WTC11 (cell line): ENCODE data around the gene CDH13. TPM values are rescaled to one million over a fixed set of nuclear protein-coding genes. Genes with fewer than 3 reads are reported as not detected.
A peak's percentile ranks its signal among the peaks of the same experiment; 100 is the strongest.

Experiments
- ATAC-seq: fragments of 200-7000 bp; cut with Tn5 transposase; 2 replicates; pipeline ENCODE4 v1.10.0; 2021; ENCODE audit warnings: mild to moderate bottlenecking, moderate library complexity
- CTCF ChIA-PET: fragments of 300-600 bp; sonication (Branson Sonifier 250); formaldehyde crosslinking; loops from one replicate; lab custom pipeline; 2021; ENCODE audit warnings: antibody characterized with exemption; lab: Charles Lee
- POLR2A ChIA-PET: fragments of 350-600 bp; sonication (Branson Sonifier 250); formaldehyde crosslinking; loops from one replicate; lab custom pipeline; 2021; ENCODE audit warnings: antibody characterized with exemption; lab: Charles Lee
- DNase-seq: peaks from one replicate; pipeline ENCODE4 v3.0.0; 2021; ENCODE audit warnings: low spot score
- H3K27ac Mint-ChIP-seq: 2 replicates; pipeline ENCODE4 v1.8.0; 2021; ENCODE audit warnings: mixed read lengths
- H3K27me3 Mint-ChIP-seq: 2 replicates; pipeline ENCODE4 v1.8.0; 2021; ENCODE audit warnings: low read depth, mild to moderate bottlenecking, moderate library complexity, mixed read lengths
- H3K36me3 Mint-ChIP-seq: 2 replicates; pipeline ENCODE4 v1.8.0; 2021; ENCODE audit warnings: mixed read lengths
- H3K4me1 Mint-ChIP-seq: 2 replicates; pipeline ENCODE4 v1.8.0; 2022; ENCODE audit warnings: mixed read lengths
- H3K4me3 Mint-ChIP-seq: 2 replicates; pipeline ENCODE4 v1.8.0; 2021; ENCODE audit warnings: mild to moderate bottlenecking, moderate library complexity, mixed read lengths
- H3K9me3 Mint-ChIP-seq: 2 replicates; pipeline ENCODE4 v1.8.0; 2021; ENCODE audit warnings: mixed read lengths
- CREB1 ChIP-seq: sonication (generic); formaldehyde crosslinking; IDR thresholded peaks from 2 replicates; pipeline ENCODE4 v1.8.0; 2023; ENCODE audit warnings: mild to moderate bottlenecking, missing genetic modification reagents
- NFATC4 ChIP-seq: fragments of 250-450 bp; sonication (Bioruptor Pico); IDR thresholded peaks from 2 replicates; pipeline ENCODE4 v1.9.0; 2021; ENCODE audit warnings: mild to moderate bottlenecking
- NR2C2 ChIP-seq: sonication (generic); formaldehyde crosslinking; IDR thresholded peaks from 2 replicates; pipeline ENCODE4 v1.8.0; 2022; ENCODE audit warnings: mild to moderate bottlenecking, missing genetic modification reagents
- RORB ChIP-seq: fragments of 250-450 bp; sonication (Bioruptor Pico); IDR thresholded peaks from 2 replicates; pipeline ENCODE4 v1.9.0; 2021; ENCODE audit warnings: mild to moderate bottlenecking
- SOX15 ChIP-seq: fragments of 250-450 bp; sonication (Bioruptor Pico); IDR thresholded peaks from 2 replicates; pipeline ENCODE4 v1.9.0; 2021; ENCODE audit warnings: mild to moderate bottlenecking
- TEAD1 ChIP-seq: sonication (generic); formaldehyde crosslinking; IDR thresholded peaks from 2 replicates; pipeline ENCODE4 v1.8.0; 2022; ENCODE audit warnings: mild to moderate bottlenecking, missing genetic modification reagents
- ZBTB21 ChIP-seq: sonication (generic); formaldehyde crosslinking; IDR thresholded peaks from 2 replicates; pipeline ENCODE4 v1.8.1; 2023; ENCODE audit warnings: mild to moderate bottlenecking, missing genetic modification reagents, borderline replicate concordance
- total RNA-seq: library from RNA; stranded (reverse); gene quantifications from 3 replicates; pipeline ENCODE4 v1.2.3, GENCODE V29; 2021
- TF ChIP-seq, protein P1 (sequence below): fragments of 250-450 bp; sonication (Bioruptor Pico); IDR thresholded peaks from 2 replicates; pipeline ENCODE4 v1.9.0; 2021; ENCODE audit warnings: mild to moderate bottlenecking, borderline replicate concordance
- TF ChIP-seq, protein P2 (sequence below): fragments of 200-600 bp; IDR thresholded peaks from 2 replicates; pipeline ENCODE4 v1.8.0; 2022; ENCODE audit warnings: antibody characterized with exemption
- TF ChIP-seq, protein P3 (sequence below): sonication (generic); formaldehyde crosslinking; IDR thresholded peaks from 2 replicates; pipeline ENCODE4 v1.8.0; 2022; ENCODE audit warnings: mild to moderate bottlenecking, missing genetic modification reagents
- TF ChIP-seq, protein P4 (sequence below): sonication (generic); formaldehyde crosslinking; conservative IDR thresholded peaks from 2 replicates; pipeline ENCODE4 v1.8.1; 2022; ENCODE audit warnings: mild to moderate bottlenecking, missing genetic modification reagents
- TF ChIP-seq, protein P5 (sequence below): sonication (generic); formaldehyde crosslinking; IDR thresholded peaks from 2 replicates; pipeline ENCODE4 v1.8.0; 2022; ENCODE audit warnings: mild to moderate bottlenecking, missing genetic modification reagents
- TF ChIP-seq, protein P6 (sequence below): fragments of 250-450 bp; sonication (Bioruptor Pico); IDR thresholded peaks from 2 replicates; pipeline ENCODE4 v1.9.0; 2021; ENCODE audit warnings: mild to moderate bottlenecking
- TF ChIP-seq, protein P7 (sequence below): sonication (generic); formaldehyde crosslinking; IDR thresholded peaks from 2 replicates; pipeline ENCODE4 v1.8.1; 2023; ENCODE audit warnings: mild to moderate bottlenecking, moderate library complexity, missing genetic modification reagents

The CDH13 gene
- total RNA-seq, 1 experiment from 2014 or later: 0.81 TPM

DNA sequence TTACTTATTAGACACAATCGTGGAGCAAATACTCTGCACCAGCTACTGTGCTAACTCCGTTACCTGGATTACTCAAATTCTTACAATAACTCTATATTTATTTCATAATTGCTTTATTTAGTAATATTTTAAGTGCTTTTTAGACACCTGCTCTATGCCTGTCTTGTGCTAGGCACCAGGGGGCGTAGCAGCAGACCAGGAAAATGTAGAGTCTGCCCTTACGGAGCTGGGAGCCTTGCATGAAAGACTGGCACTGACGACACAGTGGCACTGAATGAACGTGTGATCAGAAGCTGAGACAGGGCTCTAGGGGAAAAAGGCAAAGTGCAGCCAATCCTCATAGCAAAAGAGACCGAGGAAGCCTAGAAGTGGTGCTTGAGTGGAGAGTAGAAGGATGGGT, 486.5 kb downstream of the CDH13 start:
- POLR2A ChIA-PET: no interaction called here
- no peaks in the 10 kb centered on the region for H3K36me3 Mint-ChIP-seq

DNA sequence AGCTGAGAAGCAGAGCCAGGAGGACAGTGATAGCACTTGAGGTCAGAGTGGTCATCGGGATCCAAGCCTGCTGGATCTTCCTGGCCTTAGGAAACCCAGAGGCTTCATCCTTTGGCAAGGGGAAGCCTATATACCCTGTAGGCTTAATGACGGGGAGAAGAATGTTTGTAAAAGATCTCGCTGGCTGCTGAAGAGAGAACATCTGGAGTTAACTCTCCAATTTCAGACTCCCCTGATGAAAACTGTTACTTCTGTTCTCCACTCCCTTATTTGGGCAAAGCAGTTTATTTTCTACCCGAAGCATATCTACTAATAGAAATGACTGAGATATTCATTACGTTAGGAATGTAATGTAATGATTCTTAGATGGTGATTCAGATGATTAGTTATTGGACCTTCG, 487.0 kb downstream of the CDH13 start:
- Mint-ChIP-seq H3K27ac (no peak overlapping the region), H3K27me3 (no peaks in the 10 kb centered on the region; the same call in 1 of the 2 replicates), H3K4me1 (peaks cover 28% of the 10 kb centered on the region), H3K36me3 (no peaks in the 10 kb centered on the region), H3K4me3 (no peak overlapping the region), H3K9me3 (no peaks in the 10 kb centered on the region)
- ChIA-PET POLR2A (no interaction called here), CTCF (interaction anchor here (0.6 to 3.8 kb wide), 30 partner anchors 8 to 914 kb away, joined by 3 to 60 read pairs (median 4); no protein-coding TSS in a partner anchor)
- no peak for DNase-seq
- ATAC-seq: no peak
- no peak for TF ChIP-seq CREB1 (CRISPR knock-in tag)
- no peak for TF ChIP-seq ZBTB21 (CRISPR knock-in tag)
- TF ChIP-seq, protein P1, sequence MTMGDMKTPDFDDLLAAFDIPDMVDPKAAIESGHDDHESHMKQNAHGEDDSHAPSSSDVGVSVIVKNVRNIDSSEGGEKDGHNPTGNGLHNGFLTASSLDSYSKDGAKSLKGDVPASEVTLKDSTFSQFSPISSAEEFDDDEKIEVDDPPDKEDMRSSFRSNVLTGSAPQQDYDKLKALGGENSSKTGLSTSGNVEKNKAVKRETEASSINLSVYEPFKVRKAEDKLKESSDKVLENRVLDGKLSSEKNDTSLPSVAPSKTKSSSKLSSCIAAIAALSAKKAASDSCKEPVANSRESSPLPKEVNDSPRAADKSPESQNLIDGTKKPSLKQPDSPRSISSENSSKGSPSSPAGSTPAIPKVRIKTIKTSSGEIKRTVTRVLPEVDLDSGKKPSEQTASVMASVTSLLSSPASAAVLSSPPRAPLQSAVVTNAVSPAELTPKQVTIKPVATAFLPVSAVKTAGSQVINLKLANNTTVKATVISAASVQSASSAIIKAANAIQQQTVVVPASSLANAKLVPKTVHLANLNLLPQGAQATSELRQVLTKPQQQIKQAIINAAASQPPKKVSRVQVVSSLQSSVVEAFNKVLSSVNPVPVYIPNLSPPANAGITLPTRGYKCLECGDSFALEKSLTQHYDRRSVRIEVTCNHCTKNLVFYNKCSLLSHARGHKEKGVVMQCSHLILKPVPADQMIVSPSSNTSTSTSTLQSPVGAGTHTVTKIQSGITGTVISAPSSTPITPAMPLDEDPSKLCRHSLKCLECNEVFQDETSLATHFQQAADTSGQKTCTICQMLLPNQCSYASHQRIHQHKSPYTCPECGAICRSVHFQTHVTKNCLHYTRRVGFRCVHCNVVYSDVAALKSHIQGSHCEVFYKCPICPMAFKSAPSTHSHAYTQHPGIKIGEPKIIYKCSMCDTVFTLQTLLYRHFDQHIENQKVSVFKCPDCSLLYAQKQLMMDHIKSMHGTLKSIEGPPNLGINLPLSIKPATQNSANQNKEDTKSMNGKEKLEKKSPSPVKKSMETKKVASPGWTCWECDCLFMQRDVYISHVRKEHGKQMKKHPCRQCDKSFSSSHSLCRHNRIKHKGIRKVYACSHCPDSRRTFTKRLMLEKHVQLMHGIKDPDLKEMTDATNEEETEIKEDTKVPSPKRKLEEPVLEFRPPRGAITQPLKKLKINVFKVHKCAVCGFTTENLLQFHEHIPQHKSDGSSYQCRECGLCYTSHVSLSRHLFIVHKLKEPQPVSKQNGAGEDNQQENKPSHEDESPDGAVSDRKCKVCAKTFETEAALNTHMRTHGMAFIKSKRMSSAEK (CRISPR knock-in tag): no peak
- no peak for TF ChIP-seq SOX15 (CRISPR knock-in tag)
- no peak for TF ChIP-seq RORB (CRISPR knock-in tag)

More for the DNA sequence above, 486.5 kb downstream of the CDH13 start:
- Mint-ChIP-seq H3K27ac (no peak overlapping the region), H3K4me1 (peaks cover 28% of the 10 kb centered on the region), H3K4me3 (peak overlapping the region; percentile 50; the same call in 1 of the 2 replicates), H3K9me3 (no peaks in the 10 kb centered on the region), H3K27me3 (no peaks in the 10 kb centered on the region; the same call in 1 of the 2 replicates)
- ATAC-seq (peak; percentile 88), DNase-seq (peak; percentile 63)
- TF ChIP-seq, protein P2, sequence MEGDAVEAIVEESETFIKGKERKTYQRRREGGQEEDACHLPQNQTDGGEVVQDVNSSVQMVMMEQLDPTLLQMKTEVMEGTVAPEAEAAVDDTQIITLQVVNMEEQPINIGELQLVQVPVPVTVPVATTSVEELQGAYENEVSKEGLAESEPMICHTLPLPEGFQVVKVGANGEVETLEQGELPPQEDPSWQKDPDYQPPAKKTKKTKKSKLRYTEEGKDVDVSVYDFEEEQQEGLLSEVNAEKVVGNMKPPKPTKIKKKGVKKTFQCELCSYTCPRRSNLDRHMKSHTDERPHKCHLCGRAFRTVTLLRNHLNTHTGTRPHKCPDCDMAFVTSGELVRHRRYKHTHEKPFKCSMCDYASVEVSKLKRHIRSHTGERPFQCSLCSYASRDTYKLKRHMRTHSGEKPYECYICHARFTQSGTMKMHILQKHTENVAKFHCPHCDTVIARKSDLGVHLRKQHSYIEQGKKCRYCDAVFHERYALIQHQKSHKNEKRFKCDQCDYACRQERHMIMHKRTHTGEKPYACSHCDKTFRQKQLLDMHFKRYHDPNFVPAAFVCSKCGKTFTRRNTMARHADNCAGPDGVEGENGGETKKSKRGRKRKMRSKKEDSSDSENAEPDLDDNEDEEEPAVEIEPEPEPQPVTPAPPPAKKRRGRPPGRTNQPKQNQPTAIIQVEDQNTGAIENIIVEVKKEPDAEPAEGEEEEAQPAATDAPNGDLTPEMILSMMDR: peak; percentile 54
- TF ChIP-seq, protein P3, sequence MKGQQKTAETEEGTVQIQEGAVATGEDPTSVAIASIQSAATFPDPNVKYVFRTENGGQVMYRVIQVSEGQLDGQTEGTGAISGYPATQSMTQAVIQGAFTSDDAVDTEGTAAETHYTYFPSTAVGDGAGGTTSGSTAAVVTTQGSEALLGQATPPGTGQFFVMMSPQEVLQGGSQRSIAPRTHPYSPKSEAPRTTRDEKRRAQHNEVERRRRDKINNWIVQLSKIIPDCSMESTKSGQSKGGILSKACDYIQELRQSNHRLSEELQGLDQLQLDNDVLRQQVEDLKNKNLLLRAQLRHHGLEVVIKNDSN (CRISPR knock-in tag): no peak
- CTCF ChIA-PET: interaction anchor here (0.6 to 3.8 kb wide), 30 partner anchors 9 to 915 kb away, joined by 3 to 60 read pairs (median 4); no protein-coding TSS in a partner anchor

DNA sequence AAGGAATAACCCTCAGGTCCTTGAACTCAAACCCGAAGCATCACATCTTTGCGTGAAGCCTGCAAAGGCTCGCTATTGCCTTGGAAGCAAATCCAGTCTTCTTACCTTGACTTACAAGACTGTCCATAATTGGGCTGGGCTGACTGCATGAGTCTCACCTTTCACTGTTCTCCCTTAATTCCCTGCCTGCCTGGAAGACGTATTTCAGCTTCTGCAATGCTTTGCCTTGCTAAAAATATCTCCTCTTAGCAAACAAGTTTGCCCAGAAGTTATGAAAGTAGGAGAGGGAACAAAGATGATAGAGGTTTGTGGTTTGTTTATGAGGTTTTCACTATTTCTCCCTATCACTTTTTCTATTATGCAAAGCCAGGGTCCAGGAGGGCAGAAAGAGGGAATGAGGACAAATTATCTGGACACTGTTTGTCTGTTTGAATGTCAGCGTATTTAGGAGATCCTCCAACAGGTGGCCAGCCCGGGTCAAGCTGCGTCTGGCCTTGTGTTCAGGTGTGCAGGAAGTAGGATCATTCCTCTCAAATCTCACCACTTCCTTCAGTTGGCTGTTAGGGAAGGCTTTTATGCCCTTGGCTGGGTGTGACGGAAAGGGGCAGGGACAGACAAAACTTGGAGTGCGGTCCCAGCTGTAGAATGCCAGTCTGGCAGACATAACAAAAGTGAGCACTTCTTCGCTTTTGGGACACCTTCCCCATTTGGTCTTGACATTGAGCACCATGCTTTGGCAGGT, 488.9 kb downstream of the CDH13 start:
- DNase-seq: no peak
- no peaks in the 10 kb centered on the region; the same call in 1 of the 2 replicates for H3K27me3 Mint-ChIP-seq
- peaks cover 28% of the 10 kb centered on the region for H3K4me1 Mint-ChIP-seq
- no peak overlapping the region for H3K27ac Mint-ChIP-seq
- H3K9me3 Mint-ChIP-seq: no peaks in the 10 kb centered on the region
- TF ChIP-seq, protein P4, sequence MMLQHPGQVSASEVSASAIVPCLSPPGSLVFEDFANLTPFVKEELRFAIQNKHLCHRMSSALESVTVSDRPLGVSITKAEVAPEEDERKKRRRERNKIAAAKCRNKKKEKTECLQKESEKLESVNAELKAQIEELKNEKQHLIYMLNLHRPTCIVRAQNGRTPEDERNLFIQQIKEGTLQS (CRISPR knock-in tag): no peak
- TF ChIP-seq NFATC4 (CRISPR knock-in tag): no peak
- no peak for TF ChIP-seq TEAD1 (CRISPR knock-in tag)
- TF ChIP-seq, protein P5, sequence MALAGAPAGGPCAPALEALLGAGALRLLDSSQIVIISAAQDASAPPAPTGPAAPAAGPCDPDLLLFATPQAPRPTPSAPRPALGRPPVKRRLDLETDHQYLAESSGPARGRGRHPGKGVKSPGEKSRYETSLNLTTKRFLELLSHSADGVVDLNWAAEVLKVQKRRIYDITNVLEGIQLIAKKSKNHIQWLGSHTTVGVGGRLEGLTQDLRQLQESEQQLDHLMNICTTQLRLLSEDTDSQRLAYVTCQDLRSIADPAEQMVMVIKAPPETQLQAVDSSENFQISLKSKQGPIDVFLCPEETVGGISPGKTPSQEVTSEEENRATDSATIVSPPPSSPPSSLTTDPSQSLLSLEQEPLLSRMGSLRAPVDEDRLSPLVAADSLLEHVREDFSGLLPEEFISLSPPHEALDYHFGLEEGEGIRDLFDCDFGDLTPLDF (CRISPR knock-in tag): no peak
- TF ChIP-seq NR2C2 (CRISPR knock-in tag): no peak
- TF ChIP-seq, protein P6, sequence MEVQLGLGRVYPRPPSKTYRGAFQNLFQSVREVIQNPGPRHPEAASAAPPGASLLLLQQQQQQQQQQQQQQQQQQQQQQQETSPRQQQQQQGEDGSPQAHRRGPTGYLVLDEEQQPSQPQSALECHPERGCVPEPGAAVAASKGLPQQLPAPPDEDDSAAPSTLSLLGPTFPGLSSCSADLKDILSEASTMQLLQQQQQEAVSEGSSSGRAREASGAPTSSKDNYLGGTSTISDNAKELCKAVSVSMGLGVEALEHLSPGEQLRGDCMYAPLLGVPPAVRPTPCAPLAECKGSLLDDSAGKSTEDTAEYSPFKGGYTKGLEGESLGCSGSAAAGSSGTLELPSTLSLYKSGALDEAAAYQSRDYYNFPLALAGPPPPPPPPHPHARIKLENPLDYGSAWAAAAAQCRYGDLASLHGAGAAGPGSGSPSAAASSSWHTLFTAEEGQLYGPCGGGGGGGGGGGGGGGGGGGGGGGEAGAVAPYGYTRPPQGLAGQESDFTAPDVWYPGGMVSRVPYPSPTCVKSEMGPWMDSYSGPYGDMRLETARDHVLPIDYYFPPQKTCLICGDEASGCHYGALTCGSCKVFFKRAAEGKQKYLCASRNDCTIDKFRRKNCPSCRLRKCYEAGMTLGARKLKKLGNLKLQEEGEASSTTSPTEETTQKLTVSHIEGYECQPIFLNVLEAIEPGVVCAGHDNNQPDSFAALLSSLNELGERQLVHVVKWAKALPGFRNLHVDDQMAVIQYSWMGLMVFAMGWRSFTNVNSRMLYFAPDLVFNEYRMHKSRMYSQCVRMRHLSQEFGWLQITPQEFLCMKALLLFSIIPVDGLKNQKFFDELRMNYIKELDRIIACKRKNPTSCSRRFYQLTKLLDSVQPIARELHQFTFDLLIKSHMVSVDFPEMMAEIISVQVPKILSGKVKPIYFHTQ: no peak
- TF ChIP-seq, protein P7, sequence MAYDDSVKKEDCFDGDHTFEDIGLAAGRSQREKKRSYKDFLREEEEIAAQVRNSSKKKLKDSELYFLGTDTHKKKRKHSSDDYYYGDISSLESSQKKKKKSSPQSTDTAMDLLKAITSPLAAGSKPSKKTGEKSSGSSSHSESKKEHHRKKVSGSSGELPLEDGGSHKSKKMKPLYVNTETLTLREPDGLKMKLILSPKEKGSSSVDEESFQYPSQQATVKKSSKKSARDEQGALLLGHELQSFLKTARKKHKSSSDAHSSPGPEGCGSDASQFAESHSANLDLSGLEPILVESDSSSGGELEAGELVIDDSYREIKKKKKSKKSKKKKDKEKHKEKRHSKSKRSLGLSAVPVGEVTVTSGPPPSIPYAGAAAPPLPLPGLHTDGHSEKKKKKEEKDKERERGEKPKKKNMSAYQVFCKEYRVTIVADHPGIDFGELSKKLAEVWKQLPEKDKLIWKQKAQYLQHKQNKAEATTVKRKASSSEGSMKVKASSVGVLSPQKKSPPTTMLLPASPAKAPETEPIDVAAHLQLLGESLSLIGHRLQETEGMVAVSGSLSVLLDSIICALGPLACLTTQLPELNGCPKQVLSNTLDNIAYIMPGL: no peak
- no peak for TF ChIP-seq CREB1 (CRISPR knock-in tag)
- ChIA-PET POLR2A (no interaction called here), CTCF (interaction anchor here (0.9 to 3.8 kb wide), 4 partner anchors 15 to 476 kb away, joined by 3 to 60 read pairs (median 3); no protein-coding TSS in a partner anchor)
- no peak overlapping the region for H3K4me3 Mint-ChIP-seq
- H3K36me3 Mint-ChIP-seq: no peaks in the 10 kb centered on the region
- no peak for ATAC-seq
